Ishikawa (cell line): ENCODE data around the gene AGPS.

Source experiments
- CEBPB ChIP-seq: IDR thresholded peaks from 2 replicates; pipeline ENCODE4 v1.6.1; 2012
- CREB1 ChIP-seq: IDR thresholded peaks from 2 replicates; pipeline ENCODE4 v1.6.1; 2012; ENCODE audit warnings: low read depth
- EGR1 ChIP-seq: IDR thresholded peaks from 2 replicates; pipeline ENCODE4 v1.6.1; 2012
- EP300 ChIP-seq: IDR thresholded peaks from 2 replicates; pipeline ENCODE4 v1.6.1; 2012; ENCODE audit warnings: borderline replicate concordance
- FOXM1 ChIP-seq: IDR thresholded peaks from 2 replicates; pipeline ENCODE4 v1.6.1; 2012; ENCODE audit warnings: low read depth, borderline replicate concordance
- MAX ChIP-seq: IDR thresholded peaks from 2 replicates; pipeline ENCODE4 v1.6.1; 2012
- NFIC ChIP-seq: IDR thresholded peaks from 2 replicates; pipeline ENCODE4 v1.6.1; 2012
- RAD21 ChIP-seq: IDR thresholded peaks from 2 replicates; pipeline ENCODE4 v1.6.1; 2012; ENCODE audit warnings: low read depth
- REST ChIP-seq: IDR thresholded peaks from 2 replicates; pipeline ENCODE4 v1.6.1; 2012; ENCODE audit warnings: low read depth, mild to moderate bottlenecking
- TAF1 ChIP-seq: IDR thresholded peaks from 2 replicates; pipeline ENCODE4 v1.6.1; 2012; ENCODE audit warnings: low read depth, mild to moderate bottlenecking
- TCF12 ChIP-seq: IDR thresholded peaks from 2 replicates; pipeline ENCODE4 v1.6.1; 2012; ENCODE audit warnings: low read depth
- TEAD4 ChIP-seq: IDR thresholded peaks from 2 replicates; pipeline ENCODE4 v1.6.1; 2012
- YY1 ChIP-seq: IDR thresholded peaks from 2 replicates; pipeline ENCODE4 v1.6.1; 2012; ENCODE audit warnings: low read depth
- ZBTB7A ChIP-seq: IDR thresholded peaks from 2 replicates; pipeline ENCODE4 v1.6.1; 2012; ENCODE audit warnings: low read depth

GRCh38 chr2:177577075-177577474 is 184.5 kb downstream of the AGPS start:
- TF ChIP-seq TEAD4 (no peak), MAX (no peak), RAD21 (no peak), EP300 (no peak), REST (no peak), NFIC (no peak), FOXM1 (no peak), CREB1 (no peak), YY1 (no peak), CEBPB (no peak), TAF1 (no peak), ZBTB7A (no peak), EGR1 (no peak), TCF12 (no peak)
